ENCODE measurements around the gene MPP4. TPM values are rescaled to one million over a fixed set of nuclear protein-coding genes. Genes with fewer than 3 reads are reported as not detected.

Gene MPP4
- total and polyA plus RNA-seq, 9 of the 15 experiments (the other 6 are each of a cell fraction or from before 2014, with no cell fraction given): 0.03 to 0.08 TPM; not detected in 7

GRCh38 chr2:201704536-201704935 is 6.1 kb upstream of the MPP4 start (continued):
- no peak for TF ChIP-seq ETS1 (conservative IDR thresholded peaks at IDR 0.05; ENCODE audit: control insufficient read depth, low read depth, low read length)
- TF ChIP-seq HMGN3 (IDR thresholded peaks at IDR 0.05; ENCODE audit: borderline replicate concordance, extremely low read depth, insufficient read length, low read depth, low read length): no peak
- no peak for TF ChIP-seq ZNF644 (tag; IDR thresholded peaks at IDR 0.05; ENCODE audit: low read depth)
- no peak for TF ChIP-seq FOXP4 (CRISPR knock-in tag; IDR thresholded peaks at IDR 0.05; ENCODE audit: borderline replicate concordance)
- TF ChIP-seq FOXK2 (conservative IDR thresholded peaks at IDR 0.05 in 1 of 2, IDR thresholded peaks at IDR 0.05 in 1 of 2; ENCODE audit: low read depth in 2 of 2): no peak

GRCh38 chr2:201701646-201702045 is 3.2 kb upstream of the MPP4 start:
- no peak for FAIRE-seq
- in situ Hi-C loops (cut with MboI): no loop called here
- 85% methylated on average over 1 of the region's 1 CpG for WGBS (ENCODE audit: insufficient coverage, low coverage, missing lambda C conversion rate)
- TF ChIP-seq CBFA2T3 (IDR thresholded peaks at IDR 0.05): no peak
- TF ChIP-seq MAZ (CRISPR knock-in tag; conservative IDR thresholded peaks at IDR 0.05 in 1 of 2, IDR thresholded peaks at IDR 0.05 in 1 of 2): no peak
- no peak for TF ChIP-seq ZBTB11 (CRISPR knock-in tag; IDR thresholded peaks at IDR 0.05)
- TF ChIP-seq HMG20B (CRISPR knock-in tag; IDR thresholded peaks at IDR 0.05): no peak
- TF ChIP-seq HMGN3 (IDR thresholded peaks at IDR 0.05; ENCODE audit: borderline replicate concordance, extremely low read depth, insufficient read length, low read depth, low read length): no peak
- no peak for TF ChIP-seq ZNF707 (CRISPR knock-in tag; conservative IDR thresholded peaks at IDR 0.05)
- no peak for TF ChIP-seq ZNF282 (CRISPR knock-in tag; IDR thresholded peaks at IDR 0.05)
- no peak for TF ChIP-seq ZEB2 (IDR thresholded peaks at IDR 0.05)

More at GRCh38 chr2:201701646-201702045, 3.2 kb upstream of the MPP4 start:
- intact Hi-C loops (cut with micrococcal nuclease): no loop called here
- DNase-seq (ENCODE audit: extremely low read depth in 1 of 4, low spot score in 3 of 4) (no peak), ATAC-seq (no peak)
- Histone ChIP-seq H4K20me1 (replicated peaks; ENCODE audit: control insufficient read depth, insufficient read depth, low read length) (no peaks in the 10 kb centered on the region), H3K9ac (ENCODE audit: insufficient read depth in 1 of 2, low read depth in 2 of 2, low read length in 2 of 2) (no peak overlapping the region), H3K9me1 (ENCODE audit: control insufficient read depth, insufficient read depth, low read length) (no peaks in the 10 kb centered on the region), H3K27me3 (ENCODE audit: control insufficient read depth in 2 of 2, insufficient read depth in 2 of 2, low read length in 2 of 2) (no peaks in the 10 kb centered on the region), H3K4me3 (no peak overlapping the region), H3K4me1 (replicated peaks in 1 of 2; ENCODE audit: control insufficient read depth in 2 of 2, insufficient read depth in 2 of 2, low read length in 2 of 2) (no peaks in the 10 kb centered on the region; a peak in 1 of 5 replicates), H3K9me3 (replicated peaks; ENCODE audit: control insufficient read depth, insufficient read depth, low read depth, low read length) (no peaks in the 10 kb centered on the region), H2AFZ (ENCODE audit: low read depth, low read length) (no peak overlapping the region), H3K79me2 (ENCODE audit: control insufficient read depth, insufficient read depth, low read length) (no peaks in the 10 kb centered on the region), H3K27ac (ENCODE audit: extremely low read depth, low read depth, low read length) (no peak overlapping the region), H3K36me3 (ENCODE audit: control insufficient read depth, insufficient read depth, low read length) (peaks cover 13% of the 10 kb centered on the region; the same call in 1 of the 3 replicates), H3K4me2 (ENCODE audit: insufficient read depth, low read length) (no peak overlapping the region)
- ChIA-PET POLR2A (interaction anchor here (0.6 kb wide), 1 partner anchor 16 kb away, joined by 3 read pairs; no protein-coding TSS in a partner anchor), CTCF (ENCODE audit: low intra/inter-chr PET ratio) (no interaction called here)
- no TSS peak for BruUV-seq (replicated peaks)

All from K562 (cell line).